Urothelium cell line (cell line): ENCODE results near the gene DAZL.
A peak's percentile ranks its signal among the peaks of the same experiment; 100 is the strongest.

Source experiments
- DNase-seq: peaks from one replicate; pipeline ENCODE4 v3.0.0; 2011; ENCODE audit warnings: low spot score, mixed read lengths
- FAIRE-seq: peaks from 2 replicates; lab custom pipeline; 2011; peaks lifted over from hg19 to GRCh38; lab: Jason Lieb, UNC

DAZL gene

DNA sequence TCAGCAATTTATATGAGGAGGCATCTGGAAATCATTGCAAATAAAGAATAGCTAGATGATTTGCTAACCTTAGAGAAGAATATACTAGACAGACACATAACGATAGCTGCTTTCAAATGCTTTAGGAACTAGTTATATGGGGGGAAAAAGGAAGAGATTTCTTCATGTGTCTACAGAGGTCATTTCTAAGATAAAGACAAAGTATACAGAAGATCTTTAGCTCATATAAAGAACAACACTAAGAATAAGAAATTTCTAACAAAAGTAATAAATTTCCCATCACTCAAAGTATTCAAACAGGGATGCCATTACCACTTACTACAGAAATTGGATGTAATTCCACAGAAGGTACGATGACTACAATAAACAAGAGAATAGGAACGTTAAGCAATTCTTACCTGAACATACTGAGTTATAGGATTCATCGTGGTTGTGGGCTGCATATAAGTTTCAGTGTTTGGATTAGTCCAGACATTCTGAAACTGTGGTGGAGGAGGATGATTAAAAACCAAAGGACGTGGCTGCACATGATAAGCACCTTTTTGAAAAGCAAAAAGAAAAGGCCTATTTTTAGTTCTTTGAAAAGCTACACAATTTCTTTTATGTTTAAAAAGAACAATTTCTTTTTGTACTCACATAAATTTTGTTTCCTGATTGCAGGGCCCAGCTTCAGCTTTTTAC lies 8.7 kb downstream of the DAZL start:
- no peak for FAIRE-seq
- no peak for DNase-seq

DNA sequence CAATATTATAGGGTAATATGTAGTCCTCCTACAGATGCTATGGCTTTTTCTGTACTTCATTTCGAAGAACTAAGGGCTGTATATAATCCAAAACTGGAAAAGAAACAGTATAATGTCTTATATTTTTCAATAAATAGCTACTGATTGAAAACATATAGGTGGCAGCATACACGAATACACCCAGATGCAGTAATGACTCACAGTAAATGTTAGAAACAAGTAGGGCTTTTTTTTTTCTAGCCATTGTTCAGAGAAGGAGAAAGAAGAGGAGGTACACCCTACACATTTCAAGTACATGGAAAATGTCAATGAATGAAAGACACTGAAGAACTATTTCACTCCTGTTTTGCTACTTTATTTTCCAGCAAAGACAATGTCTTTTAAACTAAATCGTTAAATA lies 9.4 kb downstream of the DAZL start:
- no peak for FAIRE-seq

GRCh38 chr3:16589867-16590624 lies 15.2 kb downstream of the DAZL start:
- DNase-seq, result no peak
- no peak for FAIRE-seq

More for the DNA sequence above, 9.4 kb downstream of the DAZL start:
- DNase-seq, result no peak

- no peak for FAIRE-seq
Observed at GRCh38 chr3:16589120-16589519, 16.1 kb downstream of the DAZL start.

GRCh38 chr3:16587681-16588060 lies 17.6 kb downstream of the DAZL start:
- FAIRE-seq (no peak), DNase-seq (no peak)

More at GRCh38 chr3:16589120-16589519, 16.1 kb downstream of the DAZL start:
- DNase-seq, result no peak

DNA sequence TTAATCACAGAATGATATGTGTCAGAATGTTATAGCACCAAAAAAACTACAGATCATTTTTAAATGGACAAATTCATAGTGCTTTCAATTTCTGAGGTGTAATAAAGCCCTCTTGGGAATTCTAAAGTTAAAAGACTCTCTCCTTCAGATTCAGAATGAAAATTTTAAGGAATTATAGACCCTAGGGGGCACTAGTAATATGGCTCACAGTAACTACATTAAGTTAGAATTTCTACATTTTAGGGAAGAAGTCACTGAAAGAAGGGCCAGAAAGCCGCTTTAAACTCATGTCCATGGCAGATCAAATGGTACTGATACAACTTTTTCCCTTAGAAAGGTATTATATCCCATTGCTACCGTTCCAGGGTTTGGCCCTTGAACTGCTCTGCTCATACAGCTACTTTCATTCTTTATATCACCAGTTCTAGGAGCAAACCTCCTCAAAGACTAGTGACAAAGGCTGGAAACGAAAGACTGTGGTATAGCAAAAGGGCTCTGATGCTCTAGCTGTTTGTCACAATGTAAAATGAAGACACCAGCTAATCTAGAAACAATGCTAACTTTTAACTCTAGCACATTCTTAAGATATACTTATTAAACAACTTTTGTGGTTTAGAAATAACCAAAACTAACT lies 18.1 kb downstream of the DAZL start:
- DNase-seq (no peak), FAIRE-seq (no peak)

DNA sequence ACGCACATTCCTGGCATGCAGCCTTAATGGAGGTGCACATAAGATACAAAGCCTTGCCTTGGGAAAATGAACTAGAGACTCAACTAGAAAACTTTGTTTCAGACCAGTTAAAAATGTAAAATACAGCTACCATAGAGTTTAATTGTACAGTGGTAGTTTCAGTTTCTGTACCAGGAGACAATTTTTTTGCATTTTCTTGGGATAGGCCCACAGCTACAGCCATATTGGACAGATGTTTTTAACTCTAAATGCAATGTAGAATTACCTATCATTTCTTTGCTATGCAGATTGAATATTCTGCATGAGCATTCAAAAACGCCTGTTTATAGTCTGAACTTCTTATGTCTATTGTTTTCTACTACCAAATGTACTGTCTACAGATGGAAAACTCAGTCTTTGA lies 20.3 kb downstream of the DAZL start:
- no peak for DNase-seq
- FAIRE-seq, result no peak

- FAIRE-seq (no peak), DNase-seq (no peak)
Observed at GRCh38 chr3:16583551-16583950, 21.7 kb downstream of the DAZL start.

- no peak for DNase-seq
- FAIRE-seq, result no peak
Observed at GRCh38 chr3:16570113-16570512, 35.1 kb downstream of the DAZL start.

GRCh38 chr3:16568532-16568931 lies 36.7 kb downstream of the DAZL start:
- DNase-seq, result no peak
- FAIRE-seq, result no peak

- FAIRE-seq (no peak), DNase-seq (no peak)
Observed at GRCh38 chr3:16568115-16568514, 37.1 kb downstream of the DAZL start.

GRCh38 chr3:16559653-16560365 lies 45.4 kb downstream of the DAZL start:
- DNase-seq, result no peak
- no peak for FAIRE-seq

DNA sequence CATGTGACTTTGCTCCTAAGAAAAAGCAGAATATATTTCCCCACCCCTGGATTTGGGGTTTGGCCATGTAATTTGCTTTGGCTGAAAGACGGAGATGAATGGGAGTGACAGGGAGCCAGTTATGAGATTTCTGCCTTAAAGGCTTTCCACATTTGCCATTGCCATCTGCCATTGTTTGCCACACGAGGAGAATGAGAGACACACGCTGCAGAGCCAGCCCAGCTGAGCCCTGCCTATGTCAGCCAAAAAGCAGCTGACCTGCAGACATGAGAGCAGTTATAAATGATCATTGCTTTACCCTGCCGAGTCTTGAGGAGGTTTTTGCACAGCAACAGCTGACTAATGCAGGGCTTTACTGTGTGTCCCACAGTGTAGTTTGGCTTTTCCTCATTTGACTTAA lies 51.1 kb downstream of the DAZL start:
- no peak for DNase-seq
- FAIRE-seq, result no peak

GRCh38 chr3:16552757-16553156 lies 52.5 kb downstream of the DAZL start:
- no peak for DNase-seq
- no peak for FAIRE-seq

DNA sequence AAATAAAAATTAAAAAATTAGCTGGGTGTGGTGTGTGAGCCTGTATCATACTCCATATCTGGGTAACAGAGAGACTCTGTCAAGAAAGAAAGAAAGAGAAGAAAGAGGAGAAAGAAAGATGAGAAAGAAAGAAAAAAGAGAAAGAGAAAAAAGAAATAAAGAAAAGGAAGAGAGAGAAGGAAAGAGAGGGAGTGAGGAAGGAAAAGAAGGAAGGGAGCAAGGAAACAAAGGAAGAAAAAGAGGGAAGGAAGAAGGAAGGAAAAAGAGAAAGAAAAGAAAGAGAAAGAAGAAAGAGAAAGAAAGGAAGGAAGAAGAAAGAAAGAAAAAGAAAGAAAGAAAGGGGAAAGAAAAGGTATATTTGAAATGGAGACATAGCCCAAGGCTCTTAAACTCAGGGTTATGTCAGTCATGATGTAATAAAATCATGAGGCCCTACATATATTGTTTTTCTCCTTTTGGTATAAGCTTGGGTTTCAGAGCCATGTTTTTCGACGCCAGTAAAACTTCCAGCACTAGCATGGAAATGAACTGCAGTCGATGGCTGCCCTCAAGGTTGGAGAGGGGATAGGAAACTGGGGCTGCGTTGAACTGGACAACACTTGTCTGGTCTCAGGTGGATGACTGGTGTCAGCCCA lies 53.8 kb downstream of the DAZL start:
- no peak for DNase-seq
- FAIRE-seq, result no peak

DNA sequence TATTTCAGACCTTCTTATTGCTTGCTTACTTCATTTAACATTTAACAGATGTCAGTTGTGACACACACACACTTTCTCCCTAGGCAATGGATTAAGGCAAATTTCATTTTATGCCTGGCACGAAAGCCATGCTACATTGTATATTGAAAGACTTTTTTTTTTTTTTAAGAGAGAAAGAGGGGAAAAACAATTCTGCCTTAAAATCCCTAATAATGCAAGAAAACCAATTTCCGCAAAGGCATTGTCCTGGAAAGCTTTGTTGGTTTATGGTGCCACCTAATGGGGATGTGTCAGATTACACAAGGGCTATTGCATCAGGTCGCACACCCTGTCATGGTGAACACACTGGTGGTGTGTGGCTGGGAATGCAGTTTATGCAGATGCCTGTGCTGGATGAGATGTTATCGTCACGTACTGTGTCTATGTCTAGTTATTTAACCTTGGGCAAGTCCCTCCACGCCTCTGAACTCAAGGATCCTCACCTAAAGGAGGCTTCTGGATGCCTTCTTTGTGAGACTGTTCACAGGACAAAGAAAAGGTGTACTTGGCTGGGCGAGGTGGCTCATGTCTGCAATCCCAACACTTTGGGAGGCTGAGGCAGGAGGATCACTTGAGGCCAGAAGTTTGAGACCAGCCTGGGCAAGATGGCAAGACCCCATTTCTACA lies 54.4 kb downstream of the DAZL start:
- DNase-seq (peak; percentile 75), FAIRE-seq (peak; percentile 53)

DNA sequence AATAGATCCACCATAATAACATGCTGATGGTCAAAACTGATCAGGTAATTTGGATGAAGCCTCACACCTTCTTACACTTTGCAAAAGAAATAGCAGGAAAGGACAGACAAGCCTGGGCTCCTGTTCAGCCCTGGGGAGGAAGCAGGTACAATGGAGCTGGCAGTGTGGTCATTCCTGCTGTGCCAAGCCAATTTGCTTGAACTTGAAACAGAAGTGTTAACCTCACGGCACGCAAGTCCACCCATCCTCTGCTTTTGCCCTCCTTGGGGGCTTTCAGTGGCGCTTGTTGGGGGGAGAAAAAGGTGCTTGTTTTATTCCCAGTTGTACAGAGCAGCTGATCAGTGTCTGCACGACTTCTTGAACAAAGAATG lies 54.9 kb downstream of the DAZL start:
- DNase-seq (no peak), FAIRE-seq (no peak)

DNA sequence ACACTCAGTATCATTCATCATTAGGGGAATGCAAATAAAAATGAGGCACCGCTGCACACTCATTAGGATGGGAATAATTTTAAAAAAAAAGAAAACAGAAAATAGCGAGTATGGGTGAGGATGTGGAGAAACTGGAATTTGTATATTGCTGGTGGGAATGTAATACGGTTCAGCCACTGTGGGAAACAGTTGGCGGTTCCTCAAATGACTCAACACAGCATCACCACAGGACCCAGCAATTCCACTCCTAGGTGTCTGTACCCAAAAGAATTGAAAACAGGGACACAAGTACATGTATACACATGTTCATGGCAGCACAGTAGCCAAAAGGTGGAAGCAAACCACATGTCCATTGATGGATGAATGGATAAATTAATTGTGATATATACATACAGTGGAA lies 56.5 kb downstream of the DAZL start:
- FAIRE-seq, result no peak
- peak; percentile 13 for DNase-seq

GRCh38 chr3:16547561-16548357 lies 57.5 kb downstream of the DAZL start:
- FAIRE-seq, result no peak

More at GRCh38 chr3:16547561-16548357, 57.5 kb downstream of the DAZL start:
- no peak for DNase-seq
